NK-92 (cell line): ENCODE data around the gene FGF14.
A peak's percentile ranks its signal among the peaks of the same experiment; 100 is the strongest.

Source experiments
- DNase-seq: peaks from one replicate; lab custom pipeline; 2025; ENCODE audit not compliant: unreplicated experiment; lab: John Stamatoyannopoulos, UW

The FGF14 gene

DNA sequence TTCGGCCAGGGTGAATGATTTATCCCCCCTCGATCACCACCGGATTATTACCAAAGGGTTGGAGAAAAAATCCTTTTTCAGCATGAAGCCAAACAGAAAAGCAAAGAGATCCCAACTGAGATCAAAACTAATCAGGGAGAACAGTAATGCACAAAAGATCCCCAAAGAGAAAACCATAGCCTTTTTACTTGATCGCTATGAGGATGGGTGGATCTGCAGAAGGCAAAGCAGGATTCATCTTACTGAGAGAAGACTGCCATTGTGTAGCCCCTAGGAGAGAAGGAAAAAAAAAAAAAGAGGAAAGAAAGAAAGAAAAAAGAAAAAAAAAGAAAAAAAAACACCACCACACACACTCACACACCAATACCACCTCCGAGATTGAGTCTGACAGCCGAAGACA lies at the start of gene FGF14:
TSS of gene FGF14 (minus strand) at position 283 of the 400 bp plus-strand sequence.
- DNase-seq = no peak

GRCh38 chr13:102443249-102443648 lies 41.4 kb upstream of the FGF14 start:
- DNase-seq = no peak

GRCh38 chr13:102441085-102441484 lies 39.2 kb upstream of the FGF14 start:
- DNase-seq = no peak

DNA sequence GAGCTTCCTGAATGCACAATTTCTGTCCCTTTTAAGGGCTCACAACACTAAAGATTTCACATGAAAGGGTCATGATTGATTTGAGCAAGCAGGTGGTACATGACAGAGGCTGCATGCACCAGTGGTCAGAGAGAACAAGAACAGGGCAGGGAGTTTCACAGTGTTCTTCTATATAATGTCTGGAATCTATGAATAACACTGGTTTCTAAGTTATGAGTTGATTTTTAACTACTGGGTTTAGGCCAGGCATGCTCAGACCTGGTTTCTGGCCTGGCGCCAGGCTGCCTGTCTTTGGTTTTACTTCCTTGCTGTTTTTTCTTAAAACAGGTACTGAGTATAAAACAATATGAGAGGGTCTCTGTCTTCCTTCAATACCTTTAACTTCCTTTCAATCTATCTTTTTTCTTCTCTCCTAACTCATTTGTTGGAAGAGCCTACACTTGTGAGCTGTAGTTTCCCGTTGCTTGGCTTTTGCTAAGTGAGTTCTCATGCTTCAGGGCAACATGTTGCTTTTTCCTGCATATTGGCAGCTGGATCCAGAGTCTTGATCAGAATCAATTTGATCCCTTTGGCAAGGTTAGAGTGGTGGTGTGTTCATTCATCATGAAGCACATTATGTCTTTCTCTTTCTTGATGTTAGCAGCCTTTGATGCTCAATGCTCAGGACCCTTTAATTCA lies 38.5 kb upstream of the FGF14 start:
- no peak for DNase-seq

DNA sequence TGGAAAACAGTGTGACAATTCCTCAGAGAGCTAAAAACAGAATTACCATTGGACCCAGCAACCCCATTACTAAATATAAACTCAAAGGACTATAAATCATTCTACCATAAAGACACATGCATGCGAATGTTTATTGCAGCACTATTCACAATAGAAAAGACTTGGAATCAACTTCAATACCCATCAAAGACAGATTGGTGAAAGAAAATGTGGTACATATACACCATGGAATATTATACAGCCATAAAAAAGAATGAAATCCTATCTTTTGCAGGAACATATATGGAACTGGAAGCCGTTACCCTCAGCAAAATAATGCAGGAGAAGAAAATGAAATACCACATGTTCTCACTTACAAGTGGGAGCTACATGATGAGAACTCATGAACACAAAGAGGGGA lies 20.8 kb upstream of the FGF14 start:
- DNase-seq = no peak

GRCh38 chr13:102405499-102406100 lies 3.8 kb upstream of the FGF14 start:
- DNase-seq = no peak

DNA sequence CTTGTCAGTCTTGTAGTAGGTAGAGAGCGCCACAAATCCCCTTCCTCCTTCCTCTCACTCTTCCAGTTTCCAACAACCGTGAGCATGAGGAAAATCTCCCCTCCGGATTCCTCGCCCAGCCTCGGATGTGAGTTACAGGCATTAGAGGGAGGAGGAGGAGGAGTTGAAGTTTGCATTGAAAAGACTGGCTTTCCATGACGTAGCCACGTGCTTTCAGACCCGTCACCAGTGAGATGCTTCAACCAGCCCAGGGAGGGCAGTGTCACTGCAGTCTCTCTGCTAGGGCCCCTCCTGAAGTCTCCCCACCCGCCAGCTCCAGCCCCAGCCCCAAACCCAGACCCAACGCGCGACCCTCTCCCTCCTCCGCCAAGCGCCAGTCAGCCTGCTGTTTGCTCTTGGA lies 442 bp upstream of the FGF14 start:
- DNase-seq = no peak

GRCh38 chr13:102401265-102401664 lies 583 bp downstream of the FGF14 start:
- DNase-seq = no peak

- no peak for DNase-seq
Measured at GRCh38 chr13:102400675-102401145, 1.1 kb downstream of the FGF14 start.

DNA sequence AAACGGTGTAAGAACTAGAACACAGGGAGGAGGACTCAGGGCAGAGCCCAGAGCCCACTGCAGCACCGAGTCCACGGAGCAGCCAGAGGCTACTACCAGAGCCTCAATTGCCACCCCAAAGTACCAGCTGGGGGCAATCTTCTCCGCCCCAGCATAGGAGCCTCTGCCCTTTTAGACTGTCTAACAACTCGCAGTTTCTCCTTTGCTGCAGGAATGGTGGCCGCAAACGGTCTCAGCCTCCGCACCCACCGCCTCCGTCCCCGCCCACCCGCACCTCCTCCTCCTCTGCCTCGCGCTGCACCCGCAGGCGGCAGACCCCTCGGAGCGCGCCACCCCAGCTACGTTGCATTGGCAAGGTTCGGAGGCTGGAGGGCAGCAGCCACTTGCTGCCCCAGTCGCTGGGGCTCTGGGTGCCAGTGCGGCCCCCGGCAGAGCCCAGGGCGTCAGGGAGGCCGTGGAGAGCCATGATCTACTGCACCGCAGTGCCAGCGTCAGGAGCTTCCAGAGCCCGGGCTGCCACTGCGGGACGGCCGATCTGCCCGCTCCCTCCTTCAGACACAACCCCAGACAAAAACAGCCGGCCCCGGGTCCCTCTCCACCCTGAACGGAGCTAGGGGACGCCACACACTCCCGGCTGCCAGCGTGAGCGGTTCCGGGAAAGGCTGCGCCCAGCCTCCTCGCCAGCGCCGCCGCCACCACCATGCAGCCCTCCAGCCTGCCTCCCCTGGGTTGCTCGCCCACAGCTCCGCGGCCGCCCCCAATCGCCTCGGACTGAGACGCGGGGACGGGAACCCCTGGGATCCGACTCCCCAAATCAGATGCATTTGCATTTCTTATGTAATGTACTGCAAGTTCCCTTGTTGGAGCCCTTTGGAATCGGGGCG lies 1.8 kb downstream of the FGF14 start:
- DNase-seq = no peak

GRCh38 chr13:102395939-102396338 lies 5.9 kb downstream of the FGF14 start:
- no peak for DNase-seq

- no peak for DNase-seq
Measured at GRCh38 chr13:102395174-102395573, 6.7 kb downstream of the FGF14 start.

DNA sequence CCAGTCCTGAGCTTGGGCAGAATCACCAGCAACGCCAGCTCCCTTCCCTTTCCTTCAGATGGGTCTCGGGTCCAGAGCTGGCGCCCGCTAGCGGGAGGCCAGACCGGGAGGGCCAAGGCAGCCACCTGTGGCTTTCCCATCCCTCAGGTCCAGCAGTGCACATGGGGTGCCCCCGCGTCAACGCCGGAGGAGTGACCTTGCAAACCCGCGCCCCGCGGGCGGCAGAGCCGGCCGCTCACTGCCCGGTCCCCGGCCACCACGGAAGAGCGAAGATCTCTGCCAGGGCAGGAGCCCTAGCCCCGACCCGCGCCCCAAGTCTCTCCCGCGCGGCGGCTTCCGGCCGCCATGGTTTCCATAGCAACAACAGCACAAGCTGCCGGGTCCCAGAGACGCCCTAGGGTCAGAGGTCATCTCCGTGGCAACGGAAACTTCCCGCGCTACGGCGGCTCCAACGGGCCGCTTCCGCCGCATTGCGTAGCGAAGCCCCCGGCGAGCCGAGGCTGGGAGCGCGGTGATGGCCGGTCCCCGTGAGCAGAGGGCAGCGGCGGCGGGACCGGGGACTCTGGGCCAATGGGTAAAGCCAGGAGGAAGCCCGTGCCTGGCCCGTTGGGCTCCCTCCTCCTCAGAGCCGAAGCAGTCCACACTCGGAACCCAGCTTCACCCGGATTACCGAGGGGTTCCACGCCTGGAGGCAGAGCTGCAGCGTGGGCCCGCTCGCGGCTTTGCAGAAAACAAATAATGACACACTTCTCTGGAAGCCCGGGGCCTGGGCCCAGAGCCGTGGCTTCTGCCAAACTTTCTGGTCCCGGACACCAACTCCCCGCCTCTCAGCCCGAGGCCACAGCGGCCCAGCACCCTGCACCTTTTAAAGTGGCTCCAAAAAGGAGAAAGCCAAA lies 7.4 kb downstream of the FGF14 start:
- peak; percentile 54 for DNase-seq

- DNase-seq = no peak
Measured at GRCh38 chr13:102392481-102393209, 9.2 kb downstream of the FGF14 start.

DNA sequence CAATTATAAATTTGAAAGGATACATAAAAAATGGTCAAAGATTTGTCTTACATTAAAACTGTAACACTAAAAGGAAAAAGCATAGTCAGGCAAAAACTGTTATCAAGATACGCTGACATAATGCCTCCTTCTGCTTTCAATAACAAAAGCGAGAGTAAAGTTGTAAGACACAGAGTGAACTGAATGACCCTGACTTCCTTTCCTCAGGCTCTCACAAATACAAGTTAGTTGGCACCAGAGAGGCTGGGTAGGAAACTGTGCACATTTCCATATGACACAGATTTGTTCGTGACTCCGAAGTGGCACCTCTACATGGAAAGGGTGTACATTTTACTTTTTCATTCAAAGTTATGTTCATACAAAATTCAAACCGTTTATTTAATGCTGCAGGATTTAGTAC lies 15.4 kb downstream of the FGF14 start:
- DNase-seq = no peak

DNA sequence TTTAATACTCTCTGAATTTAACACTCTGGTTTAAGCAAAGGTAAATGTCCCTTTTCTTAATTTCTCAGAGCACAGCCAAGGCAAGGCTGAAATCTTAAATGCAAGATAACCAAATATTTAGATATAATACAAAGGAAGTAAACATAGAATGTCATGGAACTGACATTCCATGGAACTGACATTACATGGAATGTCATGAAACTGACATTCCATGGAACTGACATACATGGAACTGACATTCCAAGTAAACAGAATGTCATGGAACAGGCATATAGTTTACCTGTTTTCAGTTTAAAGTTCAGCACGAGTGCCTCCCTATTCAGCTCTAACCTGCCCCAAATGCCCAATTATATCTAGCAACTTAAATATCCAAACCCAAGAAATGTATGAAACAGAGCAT lies 21.8 kb downstream of the FGF14 start:
- DNase-seq = no peak

GRCh38 chr13:102376318-102376717 lies 25.5 kb downstream of the FGF14 start:
- DNase-seq = no peak

GRCh38 chr13:102374726-102375125 lies 27.1 kb downstream of the FGF14 start:
- DNase-seq = no peak

- DNase-seq = no peak
Measured at GRCh38 chr13:102374233-102374632, 27.6 kb downstream of the FGF14 start.

DNA sequence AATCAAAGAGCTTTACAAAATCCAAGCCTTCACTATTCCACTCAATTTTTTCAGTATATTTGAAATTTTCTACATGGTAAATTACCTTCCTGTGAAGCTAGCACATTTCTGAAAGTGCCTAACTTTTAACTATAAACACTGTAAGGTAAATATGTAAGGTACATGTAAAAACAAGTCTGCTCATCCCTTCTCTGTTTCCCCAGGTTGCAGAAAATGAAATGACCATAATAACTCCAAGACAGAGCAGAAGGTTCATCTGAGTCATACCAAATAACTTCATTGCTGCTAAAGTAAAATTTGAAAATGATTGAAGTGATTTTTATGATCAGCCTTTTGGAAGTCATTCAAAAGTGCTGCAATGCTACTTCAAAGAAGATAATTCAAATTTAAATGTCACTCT lies 28.6 kb downstream of the FGF14 start:
- DNase-seq = no peak
